Measurements from ENCODE around the gene FCMR.

Gene FCMR, protein sequence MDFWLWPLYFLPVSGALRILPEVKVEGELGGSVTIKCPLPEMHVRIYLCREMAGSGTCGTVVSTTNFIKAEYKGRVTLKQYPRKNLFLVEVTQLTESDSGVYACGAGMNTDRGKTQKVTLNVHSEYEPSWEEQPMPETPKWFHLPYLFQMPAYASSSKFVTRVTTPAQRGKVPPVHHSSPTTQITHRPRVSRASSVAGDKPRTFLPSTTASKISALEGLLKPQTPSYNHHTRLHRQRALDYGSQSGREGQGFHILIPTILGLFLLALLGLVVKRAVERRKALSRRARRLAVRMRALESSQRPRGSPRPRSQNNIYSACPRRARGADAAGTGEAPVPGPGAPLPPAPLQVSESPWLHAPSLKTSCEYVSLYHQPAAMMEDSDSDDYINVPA

DNA sequence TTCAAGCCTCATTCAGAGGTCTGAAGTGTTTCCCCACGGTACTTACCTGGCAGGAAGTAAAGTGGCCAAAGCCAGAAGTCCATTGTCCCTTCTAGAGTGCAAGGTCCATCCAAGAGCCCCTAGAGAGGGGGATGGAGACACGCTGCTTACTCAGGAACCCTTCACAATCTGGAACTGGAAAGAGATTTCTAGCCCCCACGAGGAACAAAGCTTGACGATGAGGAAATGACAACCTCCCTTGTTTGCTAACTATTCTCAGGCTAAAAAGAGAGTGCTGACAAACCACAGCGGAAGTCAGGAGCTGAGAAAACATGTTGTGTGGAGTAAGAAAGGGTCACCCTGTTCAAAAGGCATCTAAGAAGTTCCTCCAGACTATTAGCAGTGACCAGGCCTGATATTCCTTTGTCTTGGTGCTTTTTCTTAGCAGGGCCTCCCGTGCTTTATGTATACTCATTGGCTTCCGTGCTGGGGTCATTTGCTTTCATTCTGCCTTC is at the start of gene FCMR:
Gene FCMR (minus strand): TSS at position 170 of the 494 bp plus-strand sequence. CDS start 87 bp downstream, at position 83.
- no peak for DNase-seq

DNA sequence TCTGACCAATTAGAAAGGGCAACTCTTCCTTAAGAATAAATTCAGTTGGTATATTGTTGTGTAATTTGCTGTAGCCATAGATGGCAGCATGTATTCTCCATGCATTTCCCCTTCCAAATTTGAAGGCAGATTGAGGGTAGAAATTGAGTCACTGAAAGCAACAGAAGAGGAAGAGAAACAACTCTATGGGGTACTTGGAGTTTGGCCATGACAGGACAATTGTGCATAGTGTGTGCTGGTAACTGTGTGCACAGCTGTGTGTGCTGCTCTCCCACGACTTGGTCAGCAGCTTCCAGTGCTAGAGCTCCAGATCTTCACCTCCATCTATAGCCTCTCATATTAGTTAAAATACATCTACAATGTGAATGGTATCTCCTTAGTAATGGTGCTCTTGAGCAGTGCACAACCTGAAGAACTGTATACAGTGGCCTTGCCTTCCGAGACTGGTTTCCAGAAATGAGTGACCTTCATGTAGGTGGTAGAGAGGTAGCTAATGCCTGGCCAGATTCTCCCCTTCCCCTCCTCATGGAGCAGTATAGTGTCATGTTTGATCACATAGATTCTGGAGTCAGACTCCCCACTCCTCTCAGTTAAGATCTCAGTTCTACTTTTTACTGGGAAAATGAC is 49.4 kb upstream of the FCMR start:
- DNase-seq, result no peak

DNA sequence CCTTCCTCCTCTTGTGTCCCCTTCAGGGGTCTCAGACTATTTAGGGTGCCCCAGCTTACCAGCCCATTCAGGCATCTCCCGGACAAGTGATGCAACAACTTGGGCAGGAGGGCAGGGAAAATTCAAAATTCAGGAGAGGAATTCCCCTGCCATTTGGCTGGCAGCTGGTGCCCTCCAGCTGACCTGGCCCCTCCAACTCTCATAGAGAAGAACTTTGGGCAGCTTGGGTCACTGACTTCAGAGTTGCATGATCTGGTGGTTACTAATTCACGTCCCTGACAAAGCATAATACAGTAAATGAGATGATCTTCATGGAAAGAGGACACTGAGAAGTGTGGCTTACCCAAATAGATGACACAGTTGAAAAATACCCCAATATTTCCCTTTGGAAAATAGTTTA is 48.7 kb upstream of the FCMR start, which contains the start of gene FCAMR:
Gene FCAMR (minus strand): TSS at position 15 of the 400 bp plus-strand sequence. CDS start 335 bp downstream, outside the sequence.
- no peak for DNase-seq

DNA sequence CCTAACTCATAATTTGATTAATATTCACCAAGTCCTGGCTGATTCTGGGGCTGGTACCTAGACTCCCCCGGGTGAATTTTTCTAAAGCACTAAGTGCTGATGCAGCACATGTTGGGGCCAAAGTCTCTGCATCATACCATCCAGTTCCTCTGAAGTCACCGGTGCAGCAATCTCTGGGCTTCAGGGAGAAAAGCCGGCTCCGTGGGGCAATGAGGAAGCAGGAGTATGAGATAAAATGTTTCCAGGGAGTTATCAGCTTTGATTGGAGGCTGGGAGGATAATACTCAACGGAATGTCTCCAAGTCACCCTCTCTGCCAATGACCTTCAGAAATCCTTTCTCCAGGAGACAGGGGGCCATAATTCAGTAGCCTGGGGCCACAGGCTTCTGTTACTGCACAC is 47.3 kb upstream of the FCMR start:
- no peak for DNase-seq

DNA sequence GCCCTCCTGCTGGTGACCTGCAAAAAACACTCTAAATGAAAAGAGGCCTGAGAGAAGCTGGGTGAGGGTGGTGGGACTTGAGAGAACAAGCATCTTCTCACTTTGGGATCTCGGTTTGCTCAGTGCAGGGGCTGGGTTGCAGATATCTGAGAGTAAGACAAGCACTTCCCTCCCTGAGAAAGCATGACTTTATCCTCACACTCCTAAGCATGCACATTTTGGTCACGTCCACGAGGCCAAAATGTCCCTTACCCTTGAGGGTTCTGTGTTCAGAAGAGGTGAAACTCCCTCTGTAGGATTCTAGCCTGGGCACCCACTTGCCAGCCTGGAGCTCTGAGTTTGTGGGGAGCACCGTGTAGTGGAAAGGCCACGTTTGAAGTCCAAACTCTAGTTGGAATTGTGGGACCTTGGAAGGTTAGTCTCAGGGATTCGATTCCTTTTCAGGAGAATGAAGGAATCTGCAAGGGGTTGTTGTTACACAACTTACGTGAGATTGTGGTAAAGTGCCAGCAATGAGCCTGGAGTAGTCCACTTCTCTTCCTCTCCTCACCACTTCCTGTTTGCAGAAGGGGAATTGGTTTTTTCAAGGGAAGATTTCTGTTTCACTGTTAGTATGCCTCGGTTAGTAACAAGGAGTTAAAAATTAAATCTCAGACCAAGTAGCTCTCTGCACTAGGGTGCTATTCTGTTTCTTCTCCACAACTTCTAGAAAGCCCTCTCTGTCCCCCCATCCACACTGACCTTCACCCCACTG is 45.5 kb upstream of the FCMR start:
- no peak for DNase-seq

DNA sequence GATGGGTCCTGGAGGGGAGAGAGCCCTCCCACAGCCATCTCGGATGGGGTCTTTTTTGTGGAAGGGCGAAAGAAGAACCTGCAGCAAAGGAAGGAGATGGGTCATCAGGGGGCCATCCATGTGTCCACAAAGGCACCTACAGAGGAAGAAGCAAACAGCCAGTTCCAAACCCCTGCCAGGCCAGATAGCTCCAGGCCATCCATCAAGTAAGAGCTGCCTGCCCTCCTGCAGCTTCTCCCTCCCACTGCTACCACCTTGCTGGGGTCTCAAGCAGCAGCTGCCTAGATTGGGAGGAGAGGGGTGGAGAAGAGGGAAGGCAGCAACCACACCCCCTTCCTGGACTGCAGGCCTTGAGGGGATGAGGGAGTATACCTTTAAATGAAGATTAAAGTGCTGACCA is 44.0 kb upstream of the FCMR start:
- DNase-seq, result no peak

DNA sequence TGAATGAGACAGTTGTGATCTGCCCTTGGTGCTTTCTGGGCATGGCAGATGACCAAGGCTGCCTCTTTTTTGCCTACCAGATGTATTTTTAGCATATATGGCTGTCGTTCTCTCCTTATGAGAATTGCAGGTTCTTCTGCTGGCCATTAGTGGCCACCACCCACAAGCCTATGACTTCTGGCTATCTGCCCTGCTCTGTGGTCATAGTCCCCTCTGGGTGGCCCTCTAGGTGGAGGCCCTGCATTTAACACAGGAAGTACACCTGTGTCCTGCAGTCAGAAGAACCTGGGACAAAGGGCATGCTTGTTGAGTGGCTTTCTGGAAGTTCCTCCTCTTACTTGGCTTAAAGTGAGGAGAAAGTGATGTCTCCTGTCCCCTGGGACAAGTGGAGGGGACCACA is 42.0 kb upstream of the FCMR start:
- no peak for DNase-seq

DNA sequence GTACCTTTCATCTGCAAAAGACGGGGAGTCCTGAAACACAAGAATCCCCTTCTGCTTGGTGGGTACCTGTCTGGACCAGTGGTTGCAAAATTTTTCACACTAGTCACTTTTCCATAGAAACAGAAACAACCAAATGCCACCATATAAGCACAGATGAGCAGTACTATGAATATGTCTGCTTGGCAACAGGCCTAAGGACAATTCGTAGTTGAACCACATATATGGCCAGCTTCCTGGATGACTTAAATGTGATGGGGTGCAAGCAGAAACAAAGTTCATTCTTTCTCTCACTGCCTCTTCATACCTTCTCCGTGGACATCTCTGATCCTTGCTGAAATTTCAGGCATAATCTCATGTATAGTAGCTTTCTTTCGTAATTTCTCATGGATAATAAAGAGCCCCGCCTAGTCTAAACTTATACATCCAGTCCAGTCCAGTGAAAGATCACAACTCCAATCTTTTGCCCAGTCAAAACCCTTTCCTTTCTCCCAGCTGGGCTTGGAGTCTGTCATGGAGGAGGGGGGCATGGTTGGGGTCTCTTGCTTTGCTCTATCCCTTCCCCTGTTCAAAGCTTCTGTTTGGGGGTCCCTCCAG is 41.5 kb upstream of the FCMR start:
- DNase-seq, result no peak

DNA sequence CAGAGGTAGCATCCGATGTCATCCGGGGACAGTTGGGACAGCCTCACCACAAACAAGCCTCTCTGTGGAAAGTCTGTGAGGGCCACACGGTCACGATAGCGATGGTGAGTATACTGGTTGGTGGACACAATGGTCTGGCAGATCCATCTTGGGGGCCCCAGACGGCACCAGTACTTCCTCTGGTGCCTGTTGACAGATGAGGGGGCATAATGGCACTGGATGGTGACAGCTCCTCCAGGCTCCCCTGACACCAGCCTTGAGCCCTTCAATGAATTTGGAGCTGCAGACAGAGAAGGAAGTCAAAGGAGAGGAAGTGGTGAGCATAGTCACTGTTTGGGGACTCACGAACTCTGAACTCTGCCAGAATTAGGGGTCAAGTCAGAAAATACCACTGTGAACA is 40.5 kb upstream of the FCMR start:
- no peak for DNase-seq

DNA sequence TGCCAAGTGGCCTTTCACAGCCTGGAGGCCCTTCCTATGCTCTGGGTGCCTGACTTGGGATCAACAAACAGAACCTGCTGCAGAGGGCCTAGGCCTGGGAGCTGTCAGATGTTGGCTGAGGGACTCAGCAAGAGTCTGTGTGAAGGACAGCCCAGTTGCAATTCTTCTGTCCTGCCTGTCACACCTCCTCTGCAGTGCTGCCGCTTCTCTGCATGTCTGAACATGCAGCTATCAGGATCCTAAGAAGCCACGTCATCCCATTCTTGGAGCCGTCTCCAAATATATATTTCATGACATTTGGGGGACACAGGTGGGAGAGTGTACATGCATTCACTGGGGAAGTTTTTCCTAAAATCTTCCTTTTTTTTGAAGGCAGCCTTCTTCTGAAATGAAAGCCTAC is 39.9 kb upstream of the FCMR start:
- no peak for DNase-seq

DNA sequence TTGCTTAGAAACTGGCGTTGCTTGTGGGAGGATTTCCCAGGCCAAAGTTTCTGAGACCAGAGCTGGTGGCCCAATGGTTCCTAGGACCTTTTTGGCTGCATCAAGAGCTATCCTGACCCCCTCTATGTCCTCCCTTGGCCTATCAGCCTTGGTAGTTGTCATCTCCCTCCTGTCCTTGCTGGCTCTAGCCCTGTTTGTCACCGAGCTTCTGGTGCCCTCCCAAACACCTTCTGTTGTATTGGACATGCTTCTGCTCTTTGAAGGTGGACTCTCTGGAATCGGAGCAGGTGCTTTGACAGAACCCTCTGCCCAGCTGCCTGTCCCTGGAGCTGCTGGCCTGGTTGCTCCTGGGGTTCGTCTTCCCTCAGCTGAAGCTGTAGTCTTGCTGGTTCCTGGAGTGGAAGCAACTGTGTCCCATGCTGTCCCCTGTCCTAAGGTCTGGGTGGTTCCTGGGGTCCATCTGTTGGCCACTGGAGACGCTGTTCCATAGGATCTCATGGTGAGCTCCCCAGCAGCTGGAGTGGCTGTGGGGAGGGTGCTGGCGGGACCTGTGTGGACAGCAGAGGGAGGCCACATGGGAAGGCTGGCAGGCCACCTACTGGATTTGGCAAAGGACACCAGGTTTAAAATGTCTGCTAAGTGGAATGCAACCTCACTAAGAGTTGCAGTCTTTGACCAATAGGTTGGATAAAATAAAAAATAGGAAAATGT is 39.1 kb upstream of the FCMR start:
- no peak for DNase-seq

DNA sequence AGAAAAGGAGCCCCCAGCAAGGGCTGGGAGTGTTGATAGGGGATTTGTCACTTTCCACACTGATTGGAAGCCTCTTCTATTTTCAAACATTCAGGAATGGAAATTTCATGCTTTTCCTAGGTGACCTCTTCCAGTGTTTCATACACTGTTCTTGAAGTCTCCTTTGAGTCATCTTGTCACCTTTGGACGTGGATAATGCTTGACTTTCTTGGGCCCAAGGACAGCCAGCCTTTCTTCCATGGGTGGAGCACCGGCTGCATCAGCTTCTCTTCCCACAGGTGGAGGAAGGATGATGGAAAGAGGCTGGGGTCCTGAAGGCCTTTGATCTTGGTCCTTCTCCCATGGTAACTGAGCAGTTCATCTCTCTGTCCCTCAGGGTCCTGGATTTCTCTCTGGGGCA is 36.4 kb upstream of the FCMR start:
- no peak for DNase-seq

DNA sequence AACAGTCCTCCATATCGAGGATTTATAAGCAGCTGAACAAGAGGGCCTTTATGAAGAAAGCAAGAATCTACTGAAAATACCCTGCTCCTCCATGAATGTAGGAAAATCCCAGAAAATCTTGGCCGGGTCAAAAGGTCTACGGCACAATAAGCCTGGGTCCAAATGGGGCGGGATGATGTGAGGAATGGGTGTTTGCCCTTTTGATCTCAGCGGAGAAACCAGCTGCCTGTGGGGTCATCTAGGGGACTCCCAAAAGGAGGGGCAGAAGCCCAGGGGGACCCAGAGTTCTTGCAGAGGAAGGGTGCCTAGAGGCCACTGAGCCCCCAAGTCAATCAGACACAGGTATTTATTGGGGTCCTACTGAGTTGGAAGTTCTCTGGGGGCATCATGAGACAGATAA is 35.9 kb upstream of the FCMR start:
- no peak for DNase-seq

DNA sequence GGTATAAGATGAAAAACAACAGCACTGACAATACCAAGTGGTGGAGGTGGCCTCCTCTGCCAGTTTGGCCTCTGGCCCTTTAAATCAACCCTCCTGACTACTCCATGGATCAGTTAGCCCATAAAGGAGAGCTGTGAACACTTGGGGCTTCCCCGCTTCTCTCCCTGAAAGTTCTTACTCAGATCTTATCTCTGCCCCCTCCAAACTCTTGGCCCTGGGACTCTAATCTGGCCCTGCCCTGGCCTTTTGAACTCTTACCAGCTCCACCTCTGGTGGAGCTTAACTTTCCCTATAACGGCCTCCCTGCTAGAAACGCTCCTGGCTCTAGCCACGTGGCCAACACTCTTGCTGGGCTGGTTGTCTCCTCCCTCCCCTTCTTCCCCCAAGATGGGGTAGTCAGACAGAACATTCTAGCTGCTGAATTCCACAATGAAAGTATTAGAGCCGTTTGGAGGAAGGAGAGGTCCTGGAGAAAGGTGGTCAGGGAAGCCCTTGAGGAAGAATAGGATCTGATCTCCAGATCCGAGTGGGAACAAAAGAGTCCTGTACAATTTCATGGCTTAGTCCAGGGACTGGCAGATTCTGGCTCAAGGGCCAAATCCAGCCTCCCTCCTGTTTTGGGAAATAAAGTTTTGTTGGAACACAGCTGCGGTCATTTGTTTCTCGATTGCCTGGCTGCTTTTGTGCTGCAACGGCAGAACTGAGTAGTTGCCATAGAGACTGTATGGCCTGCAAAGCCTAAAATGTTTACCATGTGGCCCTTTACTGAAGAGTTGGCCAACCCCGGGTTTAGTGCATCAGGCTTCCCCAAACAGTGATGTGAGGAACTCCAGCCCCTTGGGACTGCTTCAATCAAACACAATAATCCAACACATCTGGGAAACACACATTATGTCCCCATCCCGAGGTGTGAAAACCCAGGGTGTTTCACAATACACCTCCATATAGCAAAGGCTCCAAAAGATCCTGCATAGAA is 34.0 kb upstream of the FCMR start:
- no peak for DNase-seq

DNA sequence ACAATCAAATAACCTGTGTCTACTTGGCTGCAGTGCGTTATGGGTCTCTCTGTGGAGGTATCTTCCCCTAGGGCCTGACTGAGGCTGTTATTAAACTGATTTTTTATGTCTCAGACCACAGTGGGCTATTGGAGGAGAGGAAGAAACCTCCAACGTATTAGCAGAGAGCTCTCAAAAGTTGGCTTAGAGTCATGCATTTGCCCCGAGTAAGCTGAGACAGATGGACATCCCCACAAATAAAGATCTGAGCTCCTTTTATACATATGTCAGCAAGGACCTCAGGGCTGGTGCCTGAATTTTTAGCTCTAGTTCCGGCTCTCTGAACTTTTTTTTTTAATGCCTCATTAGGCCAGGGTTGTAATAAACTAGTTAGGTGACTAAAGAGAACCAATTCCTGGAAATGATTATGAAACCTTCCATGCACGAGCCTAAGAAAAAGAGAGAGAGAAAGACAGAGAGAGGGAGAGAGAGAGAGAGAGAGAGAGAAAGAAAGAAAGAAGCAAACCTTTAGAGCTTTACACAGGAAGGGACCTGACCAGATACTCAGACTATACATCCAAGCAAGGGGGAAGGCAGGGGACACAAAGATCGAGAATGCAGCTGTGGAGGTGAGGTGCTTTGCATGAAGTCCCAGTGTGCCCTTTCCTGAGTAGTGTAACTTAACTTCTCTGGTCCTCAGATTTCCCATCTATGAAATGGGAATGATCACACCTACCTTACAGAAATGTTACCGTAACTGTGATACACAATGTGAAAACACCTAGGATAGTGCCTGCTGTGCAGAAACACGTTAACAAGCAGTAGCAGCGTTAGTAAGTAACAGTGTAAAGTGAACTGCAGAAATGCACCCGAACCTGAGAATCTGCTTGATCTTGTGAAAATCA is 33.0 kb upstream of the FCMR start:
- DNase-seq, result no peak

DNA sequence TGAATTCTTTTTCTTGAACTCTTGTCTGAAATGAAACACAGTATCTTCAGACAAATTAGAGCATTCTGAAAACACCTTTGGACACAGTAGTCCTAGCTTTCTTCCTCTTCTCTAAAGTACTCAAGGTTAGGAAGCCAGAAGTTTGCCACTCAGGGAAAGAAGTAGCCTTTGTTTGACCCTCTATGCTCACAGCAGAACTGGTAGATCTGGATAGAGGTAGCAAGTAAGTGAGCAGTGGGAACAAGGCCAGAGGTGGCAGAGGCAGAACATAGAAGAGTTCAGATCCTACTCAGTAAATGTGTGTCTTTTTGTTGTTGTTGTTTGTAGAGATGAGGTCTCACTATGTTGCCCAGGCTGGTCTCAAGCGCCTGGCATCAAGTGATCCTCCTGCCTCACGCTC is 31.9 kb upstream of the FCMR start:
- no peak for DNase-seq

DNA sequence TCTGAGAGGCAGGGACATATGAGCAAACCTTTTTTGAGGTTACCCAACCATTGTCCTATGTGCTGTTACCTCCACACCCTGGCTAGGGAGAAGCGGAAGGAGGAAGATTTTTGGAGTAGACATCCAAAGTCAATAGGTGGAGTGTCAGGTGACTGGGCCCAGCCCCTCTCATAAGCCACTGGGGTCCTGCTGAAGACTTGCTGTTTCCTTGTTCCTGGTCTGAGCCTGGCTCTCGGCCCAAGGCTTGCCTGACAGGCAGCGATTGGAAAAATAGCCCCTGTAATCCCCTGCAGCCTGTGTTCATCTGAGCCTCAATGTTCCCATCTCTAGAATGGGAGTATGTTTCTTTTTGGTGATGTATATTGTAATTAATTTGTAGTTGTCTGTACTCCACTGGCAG is 31.4 kb upstream of the FCMR start:
- DNase-seq, result no peak

DNA sequence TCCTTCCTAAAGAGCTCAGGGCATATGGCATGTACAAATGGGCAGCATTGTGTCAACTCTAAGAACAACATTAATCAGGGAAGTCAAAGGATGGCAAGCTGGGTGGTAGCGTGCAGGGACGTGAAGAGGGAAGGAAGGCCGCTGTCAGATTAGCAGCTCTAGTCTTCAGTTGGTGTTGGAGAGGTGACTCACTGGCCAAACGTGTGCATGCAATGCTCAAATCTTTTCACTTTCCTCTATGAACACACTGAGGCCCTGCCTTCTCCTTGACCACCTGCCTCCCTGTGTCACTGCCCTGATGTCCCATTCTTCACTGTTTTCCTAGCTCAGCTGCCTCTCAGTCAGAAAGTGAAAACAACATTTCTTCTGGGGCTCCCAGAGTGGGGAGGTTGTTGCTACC is 30.4 kb upstream of the FCMR start:
- DNase-seq, result no peak

DNA sequence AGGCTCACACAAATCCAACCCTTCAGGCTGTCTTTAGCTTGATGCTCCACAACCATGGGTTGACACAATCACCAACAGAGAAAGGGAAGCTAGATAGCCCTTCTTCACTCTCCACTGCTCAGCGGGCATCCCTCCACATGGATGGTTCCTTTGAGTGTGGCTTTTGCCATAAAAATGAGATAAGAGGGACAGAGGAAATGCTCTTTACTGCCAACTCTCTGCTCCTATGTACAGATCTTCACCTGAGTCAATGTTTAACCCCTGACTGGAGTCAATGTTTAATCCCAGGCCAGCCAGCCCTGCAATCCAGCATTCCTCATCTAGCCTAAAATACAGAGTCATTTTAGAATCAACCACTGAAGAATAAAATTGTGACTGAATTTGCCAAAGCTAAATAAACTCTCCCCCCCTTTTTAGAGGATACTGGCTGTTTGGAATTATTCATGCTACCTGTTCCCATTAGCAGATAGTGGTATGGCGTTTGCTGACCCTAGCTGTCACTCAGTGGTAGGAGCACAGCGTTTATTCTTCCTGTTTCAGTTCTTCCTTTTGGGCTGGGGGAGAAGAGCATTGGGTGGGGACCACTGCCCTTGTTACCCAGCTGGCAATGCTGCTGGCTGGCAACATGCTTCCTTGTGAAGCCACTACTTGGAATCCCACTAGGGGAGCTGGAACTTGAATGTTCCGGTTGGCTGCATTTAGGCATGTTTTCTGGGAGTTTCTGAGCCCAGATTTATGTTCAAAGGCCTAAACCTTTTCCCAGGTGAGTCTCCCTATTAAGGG is 29.8 kb upstream of the FCMR start:
- DNase-seq, result no peak
